NCI-H146 treated with DMSO at 0.1 percent for 48 hours (cell line): ENCODE results near the gene ZNF672.
"Not testable (repeated sequence)": the region's sequence is repeated elsewhere in the genome, so short reads cannot be mapped to it uniquely, and the experiment has no call there.

Experiments used
- DNase-seq: peaks from one replicate; lab custom pipeline; 2025; ENCODE audit not compliant: unreplicated experiment; lab: John Stamatoyannopoulos, UW

The ZNF672 gene

GRCh38 chr1:248837781-248838356 lies at the start of gene ZNF672:
TSS of gene ZNF672 (plus strand) at chr1:248838224. CDS start at chr1:248847275, 9,051 bp downstream.
- DNase-seq, result peak; percentile 99

- no peak for DNase-seq
Observed at GRCh38 chr1:248788327-248788726, 49.7 kb upstream of the ZNF672 start.

GRCh38 chr1:248789337-248789736 lies 48.7 kb upstream of the ZNF672 start:
- DNase-seq, result not testable (repeated sequence)

- DNase-seq, result no peak
Observed at GRCh38 chr1:248790456-248790855, 47.6 kb upstream of the ZNF672 start.

GRCh38 chr1:248791010-248791409 lies 47.0 kb upstream of the ZNF672 start:
- DNase-seq, result no peak

GRCh38 chr1:248792342-248792741 lies 45.7 kb upstream of the ZNF672 start:
- DNase-seq, result no peak

- peak; percentile 98 for DNase-seq
Observed at GRCh38 chr1:248793592-248793991, 44.4 kb upstream of the ZNF672 start.

GRCh38 chr1:248794663-248795062 lies 43.4 kb upstream of the ZNF672 start:
- not testable (repeated sequence) for DNase-seq

- DNase-seq, result no peak
Observed at GRCh38 chr1:248798791-248799190, 39.2 kb upstream of the ZNF672 start.

GRCh38 chr1:248800459-248800858 lies 37.6 kb upstream of the ZNF672 start:
- DNase-seq, result no peak

- DNase-seq, result no peak
Observed at GRCh38 chr1:248802454-248802853, 35.6 kb upstream of the ZNF672 start.

GRCh38 chr1:248803501-248803900 lies 34.5 kb upstream of the ZNF672 start:
- DNase-seq, result not testable (repeated sequence)

GRCh38 chr1:248804771-248805681 lies 33.0 kb upstream of the ZNF672 start:
- DNase-seq, result no peak

- DNase-seq, result no peak
Observed at GRCh38 chr1:248805876-248806275, 32.1 kb upstream of the ZNF672 start.

- DNase-seq, result no peak
Observed at GRCh38 chr1:248807067-248807737, 30.8 kb upstream of the ZNF672 start.

GRCh38 chr1:248808876-248809275 lies 29.1 kb upstream of the ZNF672 start:
- DNase-seq, result no peak

GRCh38 chr1:248810000-248810726 lies 27.9 kb upstream of the ZNF672 start:
- DNase-seq, result no peak

GRCh38 chr1:248810727-248811513 lies 27.1 kb upstream of the ZNF672 start:
- no peak for DNase-seq

GRCh38 chr1:248811514-248812490 lies 26.2 kb upstream of the ZNF672 start:
- DNase-seq, result no peak
